Mesenchymal stem cell (in vitro differentiated cells and primary cell): ENCODE data around the gene XAB2.

ENCODE experiments used
- DNase-seq: peaks from one replicate; pipeline ENCODE4 v3.0.0-alpha.2; 2013
- H2AFZ ChIP-seq: one replicate; pipeline ENCODE4 v1.6.1; 2013; ENCODE audit warnings: low read depth, mild to moderate bottlenecking, control low read depth, inconsistent platforms, low read length, moderate library complexity
- H2AK5ac ChIP-seq: 2 replicates; pipeline ENCODE4 v1.6.1; 2013; ENCODE audit warnings: low read length, moderate library complexity, mild to moderate bottlenecking, inconsistent platforms; ENCODE audit not compliant: severe bottlenecking
- H2BK120ac ChIP-seq: one replicate; pipeline ENCODE4 v1.6.1; 2013; ENCODE audit warnings: low read depth, mild to moderate bottlenecking, inconsistent platforms, low read length, moderate library complexity
- H2BK12ac ChIP-seq, 2 experiments: one replicate each; pipeline ENCODE4 v1.6.1; 2013; ENCODE audit warnings: inconsistent platforms in 2 of 2, low read length in 2 of 2, mild to moderate bottlenecking in 2 of 2, moderate library complexity in 2 of 2, control low read depth in 1 of 2
- H2BK15ac ChIP-seq: one replicate; pipeline ENCODE4 v1.6.1; 2013; ENCODE audit warnings: mild to moderate bottlenecking, low read depth, inconsistent platforms; ENCODE audit not compliant: poor library complexity, severe bottlenecking
- H2BK5ac ChIP-seq: 2 replicates; pipeline ENCODE4 v1.6.1; 2013; ENCODE audit warnings: low read depth, mild to moderate bottlenecking, low read length, control low read depth, inconsistent platforms; ENCODE audit not compliant: poor library complexity, severe bottlenecking
- H3K14ac ChIP-seq, 2 experiments: one replicate each; pipeline ENCODE4 v1.6.1; 2013; ENCODE audit warnings: inconsistent platforms in 2 of 2, low read length in 2 of 2, control low read depth in 1 of 2, mild to moderate bottlenecking in 1 of 2, moderate library complexity in 1 of 2
- H3K18ac ChIP-seq, 2 experiments: one replicate each; pipeline ENCODE4 v1.6.1; 2013; ENCODE audit warnings: inconsistent platforms in 2 of 2, low read length in 2 of 2, control low read depth in 1 of 2, low read depth in 1 of 2, mild to moderate bottlenecking in 1 of 2
- H3K23ac ChIP-seq, 2 experiments: one replicate each; pipeline ENCODE4 v1.6.1; 2013; ENCODE audit warnings: inconsistent platforms in 2 of 2, low read length in 2 of 2, mild to moderate bottlenecking in 2 of 2, moderate library complexity in 2 of 2, control low read depth in 1 of 2
- H3K27ac ChIP-seq: 2 replicates; pipeline ENCODE4 v1.5.1; 2013; ENCODE audit warnings: mild to moderate bottlenecking, moderate library complexity, low read length, control low read depth, inconsistent platforms; ENCODE audit not compliant: poor library complexity, severe bottlenecking
- H3K27me3 ChIP-seq, 2 experiments: 2 replicates each; pipeline versions ENCODE4 v1.6.1 to v1.7.0; 2013; ENCODE audit warnings: low read length in 2 of 2, mild to moderate bottlenecking in 2 of 2, moderate library complexity in 2 of 2, control low read depth in 1 of 2, inconsistent platforms in 1 of 2; ENCODE audit not compliant: control insufficient read depth in 1 of 2, insufficient read depth in 1 of 2
- H3K36me3 ChIP-seq, 2 experiments: 2 replicates each; pipeline versions ENCODE4 v1.6.1 to v1.7.0; 2013; ENCODE audit warnings: low read length in 2 of 2, control low read depth in 1 of 2, inconsistent platforms in 1 of 2, low read depth in 1 of 2, mild to moderate bottlenecking in 1 of 2; ENCODE audit not compliant: insufficient read depth in 2 of 2, control insufficient read depth in 1 of 2
- H3K4ac ChIP-seq, 2 experiments: one replicate each; pipeline ENCODE4 v1.6.1; 2013; ENCODE audit warnings: inconsistent platforms in 2 of 2, low read length in 2 of 2, mild to moderate bottlenecking in 2 of 2, moderate library complexity in 2 of 2, control low read depth in 1 of 2, low read depth in 1 of 2
- H3K4me1 ChIP-seq: 2 replicates; pipeline ENCODE4 v1.6.1; 2013; ENCODE audit warnings: low read depth, low read length, control low read depth; ENCODE audit not compliant: control insufficient read depth, insufficient read depth
- H3K4me2 ChIP-seq: 2 replicates; pipeline ENCODE4 v1.6.1; 2013; ENCODE audit warnings: low read length, mild to moderate bottlenecking, inconsistent platforms; ENCODE audit not compliant: poor library complexity, severe bottlenecking
- H3K4me3 ChIP-seq, 2 experiments: 2 replicates each; pipeline versions ENCODE4 v1.5.1 to v1.7.0; 2013; ENCODE audit warnings: low read length in 2 of 2, mild to moderate bottlenecking in 2 of 2, control low read depth in 1 of 2, low read depth in 1 of 2; ENCODE audit not compliant: insufficient read depth in 1 of 2
- H3K79me1 ChIP-seq: replicated peaks from 2 replicates; pipeline ENCODE4 v1.6.1; 2013; ENCODE audit warnings: mild to moderate bottlenecking, control low read depth, low read length, inconsistent platforms; ENCODE audit not compliant: poor library complexity, severe bottlenecking
- H3K9ac ChIP-seq: 2 replicates; pipeline ENCODE4 v1.7.0; 2013; ENCODE audit warnings: mild to moderate bottlenecking, low read length, moderate library complexity
- H3K9me3 ChIP-seq: 2 replicates; pipeline ENCODE4 v1.7.0; 2013; ENCODE audit warnings: mild to moderate bottlenecking, low read length; ENCODE audit not compliant: control insufficient read depth
- H4K8ac ChIP-seq: one replicate; pipeline ENCODE4 v1.6.1; 2013; ENCODE audit warnings: inconsistent platforms, mild to moderate bottlenecking, low read length, moderate library complexity
- H4K91ac ChIP-seq: one replicate; pipeline ENCODE4 v1.6.1; 2013; ENCODE audit warnings: mild to moderate bottlenecking, low read length, inconsistent platforms
- WGBS: methylation state at CpG from one replicate; pipeline ENCODE4 v1.1.7; 2013; ENCODE audit warnings: mixed read lengths; 5-methylcytosine and 5-hydroxymethylcytosine counted together

Gene XAB2

DNA sequence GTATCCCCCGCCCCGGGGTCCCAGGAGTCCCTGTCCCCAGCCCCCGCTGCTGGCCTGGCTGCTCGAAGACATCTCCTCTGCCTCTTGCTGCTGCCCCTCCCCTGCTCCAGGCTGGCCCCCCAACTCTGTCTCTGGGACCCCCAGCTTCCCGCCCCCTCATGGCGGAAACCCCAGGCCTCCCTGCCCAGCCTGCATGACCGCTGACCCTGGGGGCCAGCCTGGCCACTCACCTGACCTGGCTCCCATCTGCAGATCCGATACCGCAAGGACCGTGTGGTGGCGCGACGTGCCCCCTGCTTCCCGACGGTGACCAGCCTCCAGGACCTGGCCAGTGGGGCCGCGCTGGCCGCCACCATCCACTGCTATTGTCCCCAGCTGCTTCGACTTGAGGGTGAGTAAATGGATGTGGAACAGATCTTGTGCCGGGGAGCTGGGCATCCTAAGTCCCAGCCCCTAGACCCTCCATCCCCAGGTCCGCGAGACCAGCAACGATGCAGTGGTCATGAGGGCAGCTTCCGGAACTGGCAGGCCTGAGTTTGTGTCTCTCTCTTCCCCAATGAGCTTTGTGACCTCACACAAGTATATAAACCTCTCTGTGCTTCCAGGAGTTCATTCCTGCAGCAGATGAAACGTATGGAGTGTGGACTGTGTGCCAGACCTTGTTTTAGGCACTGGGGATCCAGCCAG lies 21.3 kb downstream of the XAB2 start:
- H2AK5ac ChIP-seq: no peak overlapping the region
- no peaks in the 10 kb centered on the region for H3K4me1 ChIP-seq
- no peak overlapping the region for H3K9ac ChIP-seq
- peaks cover 0 to 3% of the 10 kb centered on the region in 2 experiments for H3K36me3 ChIP-seq
- no peak overlapping the region for H3K14ac ChIP-seq
- H3K79me1 ChIP-seq: no peaks in the 10 kb centered on the region
- H2BK15ac ChIP-seq: no peak overlapping the region
- no peak overlapping the region for H3K27ac ChIP-seq
- WGBS: 95% methylated on average over 23 of the region's 25 CpGs
- no peak overlapping the region for H2BK120ac ChIP-seq
- peaks cover 0 to 19% of the 10 kb centered on the region in 2 experiments for H3K27me3 ChIP-seq
- H3K4me2 ChIP-seq: no peak overlapping the region
- H3K4ac ChIP-seq: no peak overlapping the region
- no peak overlapping the region for H2BK5ac ChIP-seq
- no peak overlapping the region for H3K23ac ChIP-seq
- no peak overlapping the region for H4K8ac ChIP-seq
- no peaks in the 10 kb centered on the region for H3K9me3 ChIP-seq
- no peak overlapping the region for H4K91ac ChIP-seq
- no peak overlapping the region for H2BK12ac ChIP-seq
- H2AFZ ChIP-seq: no peak overlapping the region
- H3K4me3 ChIP-seq: no peak overlapping the region
- H3K18ac ChIP-seq: no peak overlapping the region
- DNase-seq: no peak

DNA sequence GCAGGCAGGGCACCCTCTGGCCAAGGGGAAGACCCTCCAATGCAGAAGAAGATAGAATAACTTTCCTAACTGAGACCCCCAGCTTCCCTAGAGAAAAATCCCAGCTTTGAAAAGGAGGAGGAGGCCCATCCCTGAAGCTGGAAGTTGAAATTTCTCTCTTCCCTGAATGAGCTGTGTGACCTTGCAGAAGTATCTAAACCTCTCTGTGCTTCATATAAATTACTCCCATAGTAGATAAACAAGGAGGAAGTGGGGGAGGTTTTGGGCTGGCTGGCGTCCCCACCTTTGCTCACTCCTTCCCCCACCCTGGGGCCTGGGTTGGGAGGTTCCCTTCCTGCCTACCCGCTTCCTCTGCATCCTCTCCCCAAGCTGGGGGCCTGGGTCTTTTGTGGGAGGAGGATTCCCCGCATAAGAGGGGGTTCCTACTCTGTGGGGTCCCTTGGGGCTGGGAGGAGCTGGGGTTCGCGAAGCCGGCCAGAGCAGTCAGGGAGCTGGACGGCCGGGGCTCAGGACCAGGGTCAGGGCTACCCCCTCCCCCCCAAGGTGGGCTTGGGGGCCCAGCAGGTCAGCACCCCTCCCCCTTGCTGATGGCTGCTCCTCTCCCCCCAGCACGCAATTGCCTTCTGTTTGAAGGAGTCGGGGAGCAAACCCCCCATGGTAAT lies 22.0 kb downstream of the XAB2 start:
- Histone ChIP-seq H3K27ac (no peak overlapping the region), H2BK15ac (no peak overlapping the region), H3K27me3 (peaks cover under 1 to 20% of the 10 kb centered on the region in 2 experiments), H4K8ac (no peak overlapping the region), H3K18ac (no peak overlapping the region), H3K4me2 (no peak overlapping the region), H3K36me3 (peaks cover 0 to 2% of the 10 kb centered on the region in 2 experiments), H3K4me1 (no peaks in the 10 kb centered on the region), H3K79me1 (no peaks in the 10 kb centered on the region), H2BK120ac (no peak overlapping the region), H3K4me3 (no peak overlapping the region), H3K23ac (no peak overlapping the region), H3K4ac (no peak overlapping the region), H2AK5ac (no peak overlapping the region), H4K91ac (no peak overlapping the region), H2BK12ac (no peak overlapping the region), H3K9ac (no peak overlapping the region), H3K9me3 (no peaks in the 10 kb centered on the region), H2BK5ac (no peak overlapping the region), H2AFZ (no peak overlapping the region), H3K14ac (no peak overlapping the region)
- DNase-seq: no peak
- WGBS: 97% methylated on average over 7 of the region's 10 CpGs

DNA sequence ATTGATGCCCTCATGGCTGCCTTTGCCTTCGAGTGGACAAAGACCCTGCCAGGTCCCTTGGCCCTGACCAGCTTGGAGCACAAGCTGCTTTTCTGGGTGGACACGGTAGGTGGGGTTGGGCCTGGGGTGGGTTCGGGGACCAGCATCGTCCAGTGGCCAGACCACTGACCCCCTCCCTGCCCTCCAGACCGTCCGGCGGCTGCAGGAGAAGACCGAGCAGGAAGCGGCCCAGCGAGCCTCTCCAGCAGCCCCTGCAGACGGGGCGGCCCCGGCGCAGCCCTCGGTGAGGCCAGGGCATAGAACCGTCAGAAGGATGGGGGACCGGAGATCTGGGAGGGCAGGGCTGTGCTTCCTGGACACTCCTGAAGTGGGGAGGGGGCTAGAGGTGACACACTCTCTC lies 23.1 kb downstream of the XAB2 start:
- H2BK15ac ChIP-seq: no peak overlapping the region
- no peak overlapping the region for H3K4me3 ChIP-seq
- H3K27me3 ChIP-seq: peaks cover 5 to 25% of the 10 kb centered on the region in 2 experiments
- H3K23ac ChIP-seq: no peak overlapping the region
- WGBS: 66% methylated on average over 4 of the region's 17 CpGs
- no peak overlapping the region for H2AFZ ChIP-seq
- no peaks in the 10 kb centered on the region for H3K79me1 ChIP-seq
- peak overlapping the region in 1 of 2 experiments; percentile 71 for H3K14ac ChIP-seq
- H3K4me2 ChIP-seq: no peak overlapping the region
- no peaks in the 10 kb centered on the region for H3K9me3 ChIP-seq
- no peak overlapping the region for H3K27ac ChIP-seq
- no peak overlapping the region for H2BK5ac ChIP-seq
- no peak overlapping the region for H3K18ac ChIP-seq
- no peak overlapping the region for H3K4ac ChIP-seq
- no peak overlapping the region for H2AK5ac ChIP-seq
- H2BK12ac ChIP-seq: no peak overlapping the region
- H3K9ac ChIP-seq: no peak overlapping the region
- no peaks in the 10 kb centered on the region for H3K4me1 ChIP-seq
- H4K91ac ChIP-seq: no peak overlapping the region
- H3K36me3 ChIP-seq: no peaks in the 10 kb centered on the region
- no peak overlapping the region for H4K8ac ChIP-seq
- DNase-seq: no peak
- no peak overlapping the region for H2BK120ac ChIP-seq

DNA sequence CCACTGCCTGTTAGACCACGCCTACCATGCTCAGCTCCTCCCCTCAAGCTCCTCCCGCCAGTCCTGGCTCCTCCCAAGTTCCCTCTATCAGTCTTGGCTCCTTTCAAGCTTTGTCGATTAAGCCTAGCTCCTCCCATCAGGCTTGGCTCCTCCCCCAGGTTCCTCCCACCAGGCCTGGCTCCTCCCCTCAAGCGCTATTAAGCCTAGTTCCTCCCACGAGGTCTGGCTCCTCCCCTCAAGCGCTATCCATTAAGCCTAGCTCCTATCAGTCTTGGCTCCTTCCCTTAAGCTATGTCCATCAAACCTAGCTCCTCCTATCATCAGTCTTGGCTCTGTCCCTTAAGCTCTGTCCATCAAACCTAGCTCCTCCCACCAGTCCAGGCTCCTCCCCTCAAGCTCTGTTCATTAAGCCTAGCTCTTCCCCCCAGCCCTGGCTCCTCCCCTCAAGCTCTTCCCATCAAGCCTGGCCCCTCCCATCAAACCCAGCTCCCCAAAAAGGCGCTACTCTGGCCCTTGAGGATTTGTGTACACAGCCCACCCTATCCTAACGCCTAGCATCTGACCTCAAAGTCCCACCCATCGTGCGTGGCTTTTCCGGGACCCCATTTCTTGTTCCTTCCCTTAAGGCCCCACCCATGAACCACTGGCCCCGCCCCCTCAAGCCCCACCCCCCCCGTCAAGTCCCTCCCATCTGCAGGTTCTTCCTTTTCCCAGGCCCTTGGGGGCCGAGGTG lies 23.7 kb downstream of the XAB2 start:
- H3K4me1 ChIP-seq: no peaks in the 10 kb centered on the region
- H2AK5ac ChIP-seq: no peak overlapping the region
- no peak overlapping the region for H3K9ac ChIP-seq
- no peaks in the 10 kb centered on the region for H3K9me3 ChIP-seq
- H3K36me3 ChIP-seq: no peaks in the 10 kb centered on the region
- no peak overlapping the region for H2BK5ac ChIP-seq
- H3K14ac ChIP-seq: no peak overlapping the region
- WGBS: 76% methylated on average over 13 of the region's 14 CpGs
- no peak overlapping the region for H3K23ac ChIP-seq
- no peak overlapping the region for H2BK120ac ChIP-seq
- H4K91ac ChIP-seq: no peak overlapping the region
- no peak overlapping the region for H3K27ac ChIP-seq
- no peak overlapping the region for H3K4me3 ChIP-seq
- peak; percentile 14 for DNase-seq
- H4K8ac ChIP-seq: no peak overlapping the region
- no peak overlapping the region for H2AFZ ChIP-seq
- H3K79me1 ChIP-seq: no peaks in the 10 kb centered on the region
- no peak overlapping the region for H2BK12ac ChIP-seq
- no peak overlapping the region for H3K18ac ChIP-seq
- peaks cover 5 to 25% of the 10 kb centered on the region in 2 experiments for H3K27me3 ChIP-seq
- no peak overlapping the region for H2BK15ac ChIP-seq
- no peak overlapping the region for H3K4ac ChIP-seq
- H3K4me2 ChIP-seq: no peak overlapping the region
